Panc1 (cell line): ENCODE results near the gene USP24.

Source experiments
- POLR2AphosphoS5 ChIP-seq: IDR thresholded peaks from 2 replicates; pipeline ENCODE4 v1.6.1; 2012; ENCODE audit warnings: mild to moderate bottlenecking, low read depth, low read length, moderate library complexity
- SIN3A ChIP-seq: IDR thresholded peaks from 2 replicates; pipeline ENCODE4 v1.6.1; 2012; ENCODE audit warnings: low read depth, mild to moderate bottlenecking, low read length, moderate library complexity, borderline replicate concordance; ENCODE audit not compliant: insufficient read depth
- TF ChIP-seq, protein P1 (sequence below): fragments of 450-650 bp; IDR thresholded peaks from 2 replicates; pipeline ENCODE4 v1.5.1; 2017; ENCODE audit warnings: mild to moderate bottlenecking
- TF ChIP-seq, protein P2 (sequence below), 2 experiments: IDR thresholded peaks; 2 replicates each; pipeline ENCODE4 v1.6.1; 2011 to 2012; ENCODE audit warnings: low read depth in 2 of 2, control low read depth in 1 of 2, low read length in 1 of 2, mild to moderate bottlenecking in 1 of 2, moderate library complexity in 1 of 2; ENCODE audit not compliant: insufficient read depth in 1 of 2

DNA sequence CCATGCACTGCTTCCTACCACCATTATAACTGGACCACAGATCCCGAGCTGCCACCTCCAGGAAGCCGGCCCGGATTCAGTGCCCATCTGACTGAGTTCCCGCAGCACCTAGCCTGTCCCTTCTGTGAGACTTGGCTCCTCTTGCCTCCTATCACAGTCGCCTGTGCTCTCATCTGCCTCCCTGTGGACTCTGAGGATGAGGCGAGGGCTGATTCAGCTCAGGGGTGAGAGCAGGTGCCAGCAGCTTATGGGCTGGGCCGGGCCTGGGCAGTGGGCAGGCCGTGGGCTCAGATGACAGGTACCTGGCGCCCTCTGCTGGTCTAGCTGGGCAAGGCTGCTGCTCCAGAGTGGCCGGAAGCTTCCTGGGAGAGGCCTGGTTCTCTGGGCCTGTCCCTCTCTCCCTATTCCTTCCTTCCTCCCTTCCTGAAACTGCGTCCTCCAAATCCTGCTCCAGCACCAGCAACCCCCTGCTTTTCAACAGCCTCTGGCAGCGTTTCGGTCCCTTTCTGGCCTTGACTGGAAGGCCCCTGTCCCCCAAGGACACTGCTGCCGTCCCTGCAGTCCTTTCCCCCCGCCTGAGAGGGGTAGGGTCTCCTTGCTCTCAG lies 193.1 kb downstream of the USP24 start:
- TF ChIP-seq, protein P1, sequence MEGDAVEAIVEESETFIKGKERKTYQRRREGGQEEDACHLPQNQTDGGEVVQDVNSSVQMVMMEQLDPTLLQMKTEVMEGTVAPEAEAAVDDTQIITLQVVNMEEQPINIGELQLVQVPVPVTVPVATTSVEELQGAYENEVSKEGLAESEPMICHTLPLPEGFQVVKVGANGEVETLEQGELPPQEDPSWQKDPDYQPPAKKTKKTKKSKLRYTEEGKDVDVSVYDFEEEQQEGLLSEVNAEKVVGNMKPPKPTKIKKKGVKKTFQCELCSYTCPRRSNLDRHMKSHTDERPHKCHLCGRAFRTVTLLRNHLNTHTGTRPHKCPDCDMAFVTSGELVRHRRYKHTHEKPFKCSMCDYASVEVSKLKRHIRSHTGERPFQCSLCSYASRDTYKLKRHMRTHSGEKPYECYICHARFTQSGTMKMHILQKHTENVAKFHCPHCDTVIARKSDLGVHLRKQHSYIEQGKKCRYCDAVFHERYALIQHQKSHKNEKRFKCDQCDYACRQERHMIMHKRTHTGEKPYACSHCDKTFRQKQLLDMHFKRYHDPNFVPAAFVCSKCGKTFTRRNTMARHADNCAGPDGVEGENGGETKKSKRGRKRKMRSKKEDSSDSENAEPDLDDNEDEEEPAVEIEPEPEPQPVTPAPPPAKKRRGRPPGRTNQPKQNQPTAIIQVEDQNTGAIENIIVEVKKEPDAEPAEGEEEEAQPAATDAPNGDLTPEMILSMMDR = peak; percentile 96
- TF ChIP-seq POLR2AphosphoS5 = no peak
- no peak for TF ChIP-seq SIN3A
- TF ChIP-seq, protein P2, sequence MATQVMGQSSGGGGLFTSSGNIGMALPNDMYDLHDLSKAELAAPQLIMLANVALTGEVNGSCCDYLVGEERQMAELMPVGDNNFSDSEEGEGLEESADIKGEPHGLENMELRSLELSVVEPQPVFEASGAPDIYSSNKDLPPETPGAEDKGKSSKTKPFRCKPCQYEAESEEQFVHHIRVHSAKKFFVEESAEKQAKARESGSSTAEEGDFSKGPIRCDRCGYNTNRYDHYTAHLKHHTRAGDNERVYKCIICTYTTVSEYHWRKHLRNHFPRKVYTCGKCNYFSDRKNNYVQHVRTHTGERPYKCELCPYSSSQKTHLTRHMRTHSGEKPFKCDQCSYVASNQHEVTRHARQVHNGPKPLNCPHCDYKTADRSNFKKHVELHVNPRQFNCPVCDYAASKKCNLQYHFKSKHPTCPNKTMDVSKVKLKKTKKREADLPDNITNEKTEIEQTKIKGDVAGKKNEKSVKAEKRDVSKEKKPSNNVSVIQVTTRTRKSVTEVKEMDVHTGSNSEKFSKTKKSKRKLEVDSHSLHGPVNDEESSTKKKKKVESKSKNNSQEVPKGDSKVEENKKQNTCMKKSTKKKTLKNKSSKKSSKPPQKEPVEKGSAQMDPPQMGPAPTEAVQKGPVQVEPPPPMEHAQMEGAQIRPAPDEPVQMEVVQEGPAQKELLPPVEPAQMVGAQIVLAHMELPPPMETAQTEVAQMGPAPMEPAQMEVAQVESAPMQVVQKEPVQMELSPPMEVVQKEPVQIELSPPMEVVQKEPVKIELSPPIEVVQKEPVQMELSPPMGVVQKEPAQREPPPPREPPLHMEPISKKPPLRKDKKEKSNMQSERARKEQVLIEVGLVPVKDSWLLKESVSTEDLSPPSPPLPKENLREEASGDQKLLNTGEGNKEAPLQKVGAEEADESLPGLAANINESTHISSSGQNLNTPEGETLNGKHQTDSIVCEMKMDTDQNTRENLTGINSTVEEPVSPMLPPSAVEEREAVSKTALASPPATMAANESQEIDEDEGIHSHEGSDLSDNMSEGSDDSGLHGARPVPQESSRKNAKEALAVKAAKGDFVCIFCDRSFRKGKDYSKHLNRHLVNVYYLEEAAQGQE (IDR thresholded peaks at IDR 0.05; ENCODE audit: insufficient read depth in 1 of 2, low read depth in 2 of 2, low read length in 1 of 2) = no peak
